IPS-NIHi11 (cell line): ENCODE data around the gene SH3D21.

ENCODE experiments used
- DNase-seq: peaks from one replicate; pipeline ENCODE4 v3.0.0; 2012; ENCODE audit warnings: mixed read lengths, low spot score

SH3D21 gene

GRCh38 chr1:36359383-36359782, 53.2 kb downstream of the SH3D21 start:
- no peak for DNase-seq

- no peak for DNase-seq
Observed at GRCh38 chr1:36359911-36360550, 53.9 kb downstream of the SH3D21 start.

GRCh38 chr1:36365381-36365780, 59.2 kb downstream of the SH3D21 start:
- no peak for DNase-seq

- peak; percentile 50 for DNase-seq
Observed at GRCh38 chr1:36366091-36366661, 60.0 kb downstream of the SH3D21 start.

- DNase-seq: no peak
Observed at GRCh38 chr1:36367066-36367465, 60.9 kb downstream of the SH3D21 start.

- no peak for DNase-seq
Observed at GRCh38 chr1:36367798-36368197, 61.6 kb downstream of the SH3D21 start.

- DNase-seq: peak; percentile 91
Observed at GRCh38 chr1:36369061-36369861, 63.1 kb downstream of the SH3D21 start.
